GM12892 (cell line): Measurements from ENCODE around the gene SHANK1.

Experiments
- POLR2A ChIP-seq: IDR thresholded peaks from 2 replicates; pipeline ENCODE4 v1.6.1; 2011; ENCODE audit warnings: low read depth, low read length, control low read depth
- POLR2AphosphoS5 ChIP-seq: IDR thresholded peaks from 2 replicates; pipeline ENCODE4 v1.6.1; 2011; ENCODE audit warnings: low read depth, low read length, control low read depth

DNA sequence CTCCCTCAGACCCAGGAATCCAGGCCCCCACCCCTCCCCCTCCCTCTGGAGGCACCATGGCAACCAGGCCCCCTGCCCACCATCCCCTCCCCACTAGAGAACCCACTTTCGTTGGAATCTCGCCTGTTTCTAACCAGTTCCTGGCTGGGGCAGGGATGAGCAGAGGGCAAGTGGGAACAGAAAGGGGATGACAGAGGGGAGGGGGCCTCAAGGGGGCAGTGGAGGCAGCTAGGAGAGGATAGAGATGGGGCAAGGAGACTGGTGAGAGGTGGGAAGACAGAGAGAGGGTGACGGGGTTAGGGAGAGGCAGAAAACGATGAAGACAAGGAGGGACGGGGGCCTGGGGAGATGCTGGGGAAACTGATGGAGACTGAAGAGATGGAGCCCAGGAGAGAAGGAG, 70.9 kb downstream of the SHANK1 start:
- TF ChIP-seq POLR2AphosphoS5 (no peak), POLR2A (no peak)
